CD14-positive monocyte (primary cell): ENCODE data around the gene RNF213. TPM values are rescaled to one million over a fixed set of nuclear protein-coding genes. Genes with fewer than 3 reads are reported as not detected.

Experiments
- DNase-seq, 3 donors: peaks; one replicate each; pipeline ENCODE4 v3.0.0-alpha.2; 2011 to 2022
- H2AFZ ChIP-seq: 2 replicates; pipeline ENCODE4 v1.6.0; 2012; ENCODE audit warnings: mild to moderate bottlenecking, low read depth, low read length, inconsistent platforms; ENCODE audit not compliant: insufficient read depth, poor library complexity, severe bottlenecking
- H3K27ac ChIP-seq, 2 donors: 1 replicate in 1 of 2; 2 replicates in 1 of 2; pipeline ENCODE4 v1.5.1; 2012 to 2013; ENCODE audit warnings: low read length in 2 of 2, control low read depth in 1 of 2, inconsistent platforms in 1 of 2, low read depth in 1 of 2, mild to moderate bottlenecking in 1 of 2
- H3K27me3 ChIP-seq, 2 donors: one replicate each; pipeline versions ENCODE4 v1.6.0 to v1.6.1; 2011 to 2013; ENCODE audit warnings: low read length in 2 of 2; ENCODE audit not compliant: control insufficient read depth in 2 of 2, insufficient read depth in 2 of 2
- H3K36me3 ChIP-seq, 2 donors: replicated peaks in 1 of 2; 1 replicate in 1 of 2; 2 replicates in 1 of 2; pipeline versions ENCODE4 v1.5.1 to v1.6.1; 2012 to 2013; ENCODE audit warnings: low read length in 2 of 2, control low read depth in 1 of 2, inconsistent platforms in 1 of 2, mild to moderate bottlenecking in 1 of 2; ENCODE audit not compliant: insufficient read depth in 2 of 2, control insufficient read depth in 1 of 2
- H3K4me1 ChIP-seq, 2 donors: 1 replicate in 1 of 2; 2 replicates in 1 of 2; pipeline versions ENCODE4 v1.5.1 to v1.6.1; 2012 to 2013; ENCODE audit warnings: low read length in 2 of 2, control low read depth in 1 of 2, inconsistent platforms in 1 of 2, mild to moderate bottlenecking in 1 of 2, moderate library complexity in 1 of 2; ENCODE audit not compliant: insufficient read depth in 2 of 2, control insufficient read depth in 1 of 2
- H3K4me2 ChIP-seq: replicated peaks from 2 replicates; pipeline ENCODE3; 2012; ENCODE audit warnings: low read length, moderate library complexity, mild to moderate bottlenecking; ENCODE audit not compliant: poor library complexity, severe bottlenecking; ENCODE audit errors: extremely low read depth
- H3K4me3 ChIP-seq, 3 experiments: fragments of 200-600 bp in 1 of 3; sonication (generic) in 1 of 3; replicated peaks in 1 of 3; 1 replicate in 2 of 3; 2 replicates in 1 of 3; pipeline ENCODE4 v1.5.1; 2011 to 2013; ENCODE audit warnings: low read length in 3 of 3, mild to moderate bottlenecking in 3 of 3, control low read depth in 2 of 3, low read depth in 2 of 3, inconsistent platforms in 1 of 3, moderate library complexity in 1 of 3
- H3K79me2 ChIP-seq: 2 replicates; pipeline ENCODE4 v1.6.0; 2012; ENCODE audit warnings: mild to moderate bottlenecking, control low read depth, inconsistent platforms, low read length, moderate library complexity; ENCODE audit not compliant: insufficient read depth
- H3K9ac ChIP-seq: 2 replicates; pipeline ENCODE4 v1.6.0; 2017; ENCODE audit warnings: low read length, mild to moderate bottlenecking; ENCODE audit not compliant: insufficient read depth, poor library complexity, severe bottlenecking
- H3K9me3 ChIP-seq, 2 donors: replicated peaks in 1 of 2; 1 replicate in 1 of 2; 2 replicates in 1 of 2; pipeline versions ENCODE4 v1.5.1 to v1.6.1; 2012 to 2013; ENCODE audit warnings: low read length in 2 of 2, control low read depth in 1 of 2; ENCODE audit not compliant: control insufficient read depth in 1 of 2, insufficient read depth in 1 of 2
- H4K20me1 ChIP-seq: 2 replicates; pipeline ENCODE4 v1.6.0; 2012; ENCODE audit warnings: mild to moderate bottlenecking, low read length, control low read depth, moderate library complexity; ENCODE audit not compliant: insufficient read depth
- H3K27ac Mint-ChIP-seq, 7 donors: one replicate each; pipeline ENCODE4 v1.8.0; 2020; ENCODE audit warnings: mild to moderate bottlenecking in 7 of 7, mixed read lengths in 7 of 7, moderate library complexity in 6 of 7, inconsistent platforms in 2 of 7
- H3K27me3 Mint-ChIP-seq, 3 donors: one replicate each; pipeline ENCODE4 v1.8.0; 2021 to 2022; ENCODE audit warnings: low read depth in 3 of 3, mild to moderate bottlenecking in 3 of 3, mixed read lengths in 3 of 3, moderate library complexity in 3 of 3, inconsistent platforms in 1 of 3
- H3K36me3 Mint-ChIP-seq, 2 donors: one replicate each; pipeline ENCODE4 v1.8.0; 2020; ENCODE audit warnings: mixed read lengths in 2 of 2, inconsistent platforms in 1 of 2, mild to moderate bottlenecking in 1 of 2
- H3K4me1 Mint-ChIP-seq: one replicate; pipeline ENCODE4 v1.8.0; 2020; ENCODE audit warnings: mild to moderate bottlenecking, mixed read lengths
- H3K4me3 Mint-ChIP-seq, 2 donors: one replicate each; pipeline ENCODE4 v1.8.0; 2020; ENCODE audit warnings: mild to moderate bottlenecking in 2 of 2, mixed read lengths in 2 of 2, moderate library complexity in 1 of 2
- H3K9me3 Mint-ChIP-seq, 7 donors: one replicate each; pipeline ENCODE4 v1.8.0; 2020 to 2022; ENCODE audit warnings: mixed read lengths in 7 of 7, mild to moderate bottlenecking in 6 of 7, moderate library complexity in 6 of 7, inconsistent platforms in 2 of 7
- WGBS: methylation state at CpG from one replicate; pipeline ENCODE4 v1.1.5; 2013; ENCODE audit warnings: missing lambda C conversion rate; ENCODE audit not compliant: insufficient coverage; 5-methylcytosine and 5-hydroxymethylcytosine counted together
- intact Hi-C, 2 donors: fragments of 100-400 bp; cut with micrococcal nuclease; formaldehyde crosslinking; loops; one replicate each; pipeline versions ENCODE4 v1.15.0 to v1.15.1; 2023
- polyA plus RNA-seq, 3 donors: library from polyadenylated mRNA; depleted of rRNA in 1 of 3; unstranded in 2 of 3; stranded (reverse) in 1 of 3; fragments of 300-500 nt in 2 of 3; fragments of >200 nt in 1 of 3; fragmentation: Illumina TruSeq in 2 of 3; gene quantifications; 1 replicate in 2 of 3; 2 replicates in 1 of 3; pipeline ENCODE4 v1.2.3, GENCODE V29; 2012 to 2021
- TF ChIP-seq, protein P1 (sequence below): fragments of 200-600 bp; IDR thresholded peaks from one replicate; pipeline ENCODE4 v1.8.0; 2022; ENCODE audit warnings: antibody characterized with exemption, mild to moderate bottlenecking

RNF213 gene
- polyA plus RNA-seq, 3 donors: 10.3 to 196 (median 18.1) TPM

DNA sequence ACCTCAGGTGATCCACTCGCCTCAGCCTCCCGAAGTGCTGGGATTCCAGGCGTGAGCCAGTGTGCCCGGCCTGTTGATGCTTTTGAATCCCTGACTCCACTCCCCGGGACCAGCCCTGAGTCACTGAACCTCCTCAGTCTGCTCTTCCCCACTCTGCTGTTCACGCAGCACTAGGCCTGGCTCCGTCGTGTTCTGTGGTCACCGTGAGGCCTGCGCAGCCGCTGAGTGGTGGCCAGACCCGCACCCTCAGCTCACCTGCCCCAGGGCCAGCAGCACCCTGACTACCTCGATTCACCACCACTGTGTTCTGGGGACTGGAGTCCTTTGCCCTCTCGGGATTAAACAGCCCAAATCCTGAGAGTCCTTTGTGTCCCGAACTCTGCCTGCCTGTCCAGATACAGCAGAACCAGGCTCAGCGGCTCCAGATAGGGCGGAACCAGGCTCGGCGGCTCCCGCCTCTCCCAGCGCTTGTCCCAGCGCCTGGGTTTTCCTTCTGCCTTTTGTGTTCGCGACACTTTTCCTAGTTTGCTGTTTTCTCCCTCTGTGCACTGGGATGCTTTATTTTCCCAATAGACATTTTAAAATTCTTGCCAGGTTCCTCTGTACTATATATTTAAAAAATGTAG lies 95.7 kb downstream of the RNF213 start:
- H3K9me3 ChIP-seq: peaks cover 4 to 12% of the 10 kb centered on the region in 2 donors
- H3K4me3 ChIP-seq: no peak overlapping the region
- TF ChIP-seq, protein P1, sequence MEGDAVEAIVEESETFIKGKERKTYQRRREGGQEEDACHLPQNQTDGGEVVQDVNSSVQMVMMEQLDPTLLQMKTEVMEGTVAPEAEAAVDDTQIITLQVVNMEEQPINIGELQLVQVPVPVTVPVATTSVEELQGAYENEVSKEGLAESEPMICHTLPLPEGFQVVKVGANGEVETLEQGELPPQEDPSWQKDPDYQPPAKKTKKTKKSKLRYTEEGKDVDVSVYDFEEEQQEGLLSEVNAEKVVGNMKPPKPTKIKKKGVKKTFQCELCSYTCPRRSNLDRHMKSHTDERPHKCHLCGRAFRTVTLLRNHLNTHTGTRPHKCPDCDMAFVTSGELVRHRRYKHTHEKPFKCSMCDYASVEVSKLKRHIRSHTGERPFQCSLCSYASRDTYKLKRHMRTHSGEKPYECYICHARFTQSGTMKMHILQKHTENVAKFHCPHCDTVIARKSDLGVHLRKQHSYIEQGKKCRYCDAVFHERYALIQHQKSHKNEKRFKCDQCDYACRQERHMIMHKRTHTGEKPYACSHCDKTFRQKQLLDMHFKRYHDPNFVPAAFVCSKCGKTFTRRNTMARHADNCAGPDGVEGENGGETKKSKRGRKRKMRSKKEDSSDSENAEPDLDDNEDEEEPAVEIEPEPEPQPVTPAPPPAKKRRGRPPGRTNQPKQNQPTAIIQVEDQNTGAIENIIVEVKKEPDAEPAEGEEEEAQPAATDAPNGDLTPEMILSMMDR: no peak
- no peak overlapping the region for H3K4me2 ChIP-seq
- Mint-ChIP-seq H3K27me3 (peaks cover 0 to under 1% (median 0%) of the 10 kb centered on the region in 3 donors), H3K4me3 (no peak overlapping the region), H3K9me3 (peaks cover 0 to 14% (median 6%) of the 10 kb centered on the region in 7 donors), H3K4me1 (no peaks in the 10 kb centered on the region), H3K36me3 (peaks cover 91 to 100% of the 10 kb centered on the region in 2 donors), H3K27ac (peak overlapping the region in 1 of 7 donors; percentile 73)
- DNase-seq: no peak
- peaks cover 99 to 100% of the 10 kb centered on the region in 2 donors for H3K36me3 ChIP-seq
- H2AFZ ChIP-seq: no peak overlapping the region
- no peaks in the 10 kb centered on the region for H3K4me1 ChIP-seq
- no peaks in the 10 kb centered on the region for H3K27me3 ChIP-seq
- WGBS: over 99% methylated on average over 20 of the region's 24 CpGs
- H3K27ac ChIP-seq: no peak overlapping the region
- H4K20me1 ChIP-seq: peaks cover 92% of the 10 kb centered on the region
- H3K79me2 ChIP-seq: no peaks in the 10 kb centered on the region
- no peak overlapping the region for H3K9ac ChIP-seq
- intact Hi-C loops: no loop called here

DNA sequence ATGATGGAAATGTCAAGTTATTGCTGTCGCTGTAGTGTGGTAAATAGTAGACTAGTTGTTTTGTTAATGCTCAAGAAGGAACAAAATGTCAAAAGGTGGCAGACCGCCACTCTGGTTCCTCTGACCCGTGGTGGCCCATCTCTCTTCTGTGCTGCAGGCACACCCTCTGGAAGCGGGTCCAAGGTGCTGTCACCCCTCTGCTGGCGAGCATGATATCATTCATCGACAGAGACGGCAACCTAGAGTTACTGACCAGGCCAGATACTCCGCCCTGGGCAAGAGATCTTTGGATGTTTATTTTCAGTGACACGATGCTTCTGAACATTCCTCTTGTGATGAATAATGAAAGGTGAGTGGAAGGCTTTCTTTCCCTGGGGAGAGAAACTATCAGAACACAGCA lies 97.5 kb downstream of the RNF213 start:
- Histone ChIP-seq H3K4me3 (no peak overlapping the region), H3K4me1 (no peaks in the 10 kb centered on the region), H3K27me3 (no peaks in the 10 kb centered on the region), H3K9me3 (peaks cover 4 to 12% of the 10 kb centered on the region in 2 donors), H3K9ac (no peak overlapping the region), H3K27ac (no peak overlapping the region), H3K4me2 (no peak overlapping the region), H3K36me3 (peaks cover 99 to 100% of the 10 kb centered on the region in 2 donors), H4K20me1 (peaks cover 93% of the 10 kb centered on the region), H2AFZ (no peak overlapping the region), H3K79me2 (no peaks in the 10 kb centered on the region)
- DNase-seq: no peak
- H3K4me3 Mint-ChIP-seq: no peak overlapping the region
- peaks cover 0 to 1% (median 0%) of the 10 kb centered on the region in 3 donors for H3K27me3 Mint-ChIP-seq
- H3K36me3 Mint-ChIP-seq: peaks cover 90 to 100% of the 10 kb centered on the region in 2 donors
- peaks cover 0 to 17% (median 9%) of the 10 kb centered on the region in 7 donors for H3K9me3 Mint-ChIP-seq
- H3K4me1 Mint-ChIP-seq: no peaks in the 10 kb centered on the region
- 100% methylated on average over 8 of the region's 9 CpGs for WGBS
- intact Hi-C loops: no loop called here
- H3K27ac Mint-ChIP-seq: peak overlapping the region in 1 of 7 donors; percentile 48
- TF ChIP-seq, protein P1: no peak
